Neural cell (in vitro differentiated cells): ENCODE data around the gene CAMSAP2.

Source experiments
- CTCF ChIP-seq: fragments of 450-650 bp; IDR thresholded peaks from 2 replicates; pipeline ENCODE4 v1.5.1; 2014; ENCODE audit warnings: antibody characterized with exemption, mild to moderate bottlenecking, moderate library complexity; ENCODE audit not compliant: poor library complexity, severe bottlenecking
- EP300 ChIP-seq: fragments of 450-650 bp; conservative IDR thresholded peaks from 2 replicates; pipeline ENCODE4 v1.6.1; 2014; ENCODE audit warnings: antibody characterized with exemption, mild to moderate bottlenecking, moderate library complexity; ENCODE audit not compliant: poor library complexity, severe bottlenecking
- MXI1 ChIP-seq: fragments of 450-650 bp; conservative IDR thresholded peaks from 2 replicates; pipeline ENCODE4 v1.6.1; 2014; ENCODE audit warnings: antibody characterized with exemption, mild to moderate bottlenecking; ENCODE audit not compliant: poor library complexity, severe bottlenecking
- POLR2AphosphoS5 ChIP-seq: IDR thresholded peaks from 2 replicates; pipeline ENCODE4 v1.6.1; 2012
- RAD21 ChIP-seq: fragments of 450-650 bp; conservative IDR thresholded peaks from 2 replicates; pipeline ENCODE4 v1.6.1; 2014; ENCODE audit warnings: antibody characterized with exemption, mild to moderate bottlenecking, moderate library complexity
- REST ChIP-seq: IDR thresholded peaks from 2 replicates; pipeline ENCODE4 v1.6.1; 2012; ENCODE audit warnings: borderline replicate concordance

DNA sequence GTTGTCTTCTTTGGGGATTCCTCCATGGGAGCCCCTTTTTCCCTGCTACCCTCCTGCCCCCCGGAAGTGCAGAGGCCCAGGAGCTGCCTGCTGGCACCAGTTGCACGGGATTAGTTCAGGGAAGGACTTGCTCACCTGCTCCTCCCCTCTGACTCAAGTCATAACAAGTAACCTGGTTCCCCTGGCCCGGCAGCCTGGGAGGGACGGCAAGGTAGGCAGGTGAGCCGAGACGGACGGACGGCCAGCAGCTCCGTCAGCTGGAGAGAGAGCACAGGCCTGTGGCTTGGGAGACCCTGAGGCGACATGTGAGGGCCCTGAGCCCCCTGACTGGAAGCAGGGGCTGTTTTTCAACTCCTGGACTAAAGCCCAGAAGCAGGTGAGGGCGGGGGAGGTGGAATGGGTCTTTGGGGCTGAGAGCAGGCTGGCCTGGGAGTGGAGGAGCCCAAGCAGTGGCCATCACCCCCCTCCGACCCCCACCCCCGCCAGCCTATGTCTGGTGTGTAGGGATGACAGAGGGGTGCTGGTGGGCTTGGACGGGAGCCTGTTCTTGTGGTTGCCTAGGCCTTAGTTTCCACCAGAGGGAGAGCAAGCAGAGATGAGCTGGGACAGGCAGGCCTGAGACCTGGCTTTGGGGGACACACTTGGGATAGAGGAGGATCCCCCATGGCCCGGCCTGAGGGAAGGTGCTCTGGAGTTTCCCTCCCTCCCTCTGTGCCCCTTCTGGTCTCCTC is 156.2 kb downstream of the CAMSAP2 start, which contains the start of gene INAVA:
- no peak for TF ChIP-seq MXI1
- no peak for TF ChIP-seq CTCF
- no peak for TF ChIP-seq REST
- TF ChIP-seq POLR2AphosphoS5: no peak
- TF ChIP-seq EP300: no peak
- no peak for TF ChIP-seq RAD21
